MCF 10A (cell line): ENCODE measurements around the gene MGMT. TPM values are rescaled to one million over a fixed set of nuclear protein-coding genes. Genes with fewer than 3 reads are reported as not detected.

ENCODE experiments used
- BruUV-seq: library from RNA; stranded (reverse); fragments of 400-500 nt; replicated peaks from 2 replicates; lab custom pipeline; 2021; lab: Mats Ljungman, UMichigan
- CTCF ChIA-PET: fragments of 300-600 bp; sonication (Branson Sonifier 250); formaldehyde crosslinking; extraction: SDS; loops from one replicate; lab custom pipeline; 2021; ENCODE audit warnings: antibody characterized with exemption, inconsistent platforms; lab: Yijun Ruan, JAX
- POLR2A ChIA-PET: fragments of 300-600, 350-650 bp; sonication (Branson Sonifier 250); formaldehyde crosslinking; extraction: SDS; loops from one replicate; lab custom pipeline; 2020; ENCODE audit warnings: antibody characterized with exemption, inconsistent platforms; lab: Yijun Ruan, JAX
- DNase-seq: peaks from one replicate; pipeline ENCODE4 v3.0.0-alpha.2; 2018; ENCODE audit not compliant: unreplicated experiment
- H3K27ac Mint-ChIP-seq: one replicate; pipeline ENCODE4 v1.8.0; 2022; ENCODE audit warnings: mild to moderate bottlenecking, low read depth, mixed read lengths; ENCODE audit not compliant: unreplicated experiment
- H3K27me3 Mint-ChIP-seq: one replicate; pipeline ENCODE4 v1.8.0; 2022; ENCODE audit warnings: mixed read lengths; ENCODE audit not compliant: insufficient read depth, unreplicated experiment
- H3K36me3 Mint-ChIP-seq: one replicate; pipeline ENCODE4 v1.8.0; 2022; ENCODE audit warnings: mild to moderate bottlenecking, moderate library complexity, mixed read lengths; ENCODE audit not compliant: insufficient read depth, unreplicated experiment
- H3K4me1 Mint-ChIP-seq: one replicate; pipeline ENCODE4 v1.8.0; 2022; ENCODE audit warnings: mixed read lengths; ENCODE audit not compliant: insufficient read depth, unreplicated experiment
- H3K4me3 Mint-ChIP-seq: one replicate; pipeline ENCODE4 v1.8.0; 2022; ENCODE audit warnings: mild to moderate bottlenecking, moderate library complexity, mixed read lengths; ENCODE audit not compliant: unreplicated experiment
- H3K9me3 Mint-ChIP-seq: one replicate; pipeline ENCODE4 v1.8.0; 2022; ENCODE audit warnings: mixed read lengths; ENCODE audit not compliant: unreplicated experiment
- intact Hi-C: fragments of 100-400 bp; cut with micrococcal nuclease; formaldehyde crosslinking; loops from 2 replicates; pipeline ENCODE4 v1.14.1; 2022
- total RNA-seq: library from RNA; stranded (reverse); gene quantifications from 2 replicates; pipeline ENCODE4 v1.2.3, GENCODE V29; 2022
- TF ChIP-seq, protein P1 (sequence below): fragments of 200-600 bp; IDR thresholded peaks from one replicate; pipeline ENCODE4 v1.8.0; 2022; ENCODE audit warnings: antibody characterized with exemption, mild to moderate bottlenecking; ENCODE audit not compliant: unreplicated experiment

MGMT gene
- total RNA-seq, 1 experiment from 2014 or later = 18.0 TPM

DNA sequence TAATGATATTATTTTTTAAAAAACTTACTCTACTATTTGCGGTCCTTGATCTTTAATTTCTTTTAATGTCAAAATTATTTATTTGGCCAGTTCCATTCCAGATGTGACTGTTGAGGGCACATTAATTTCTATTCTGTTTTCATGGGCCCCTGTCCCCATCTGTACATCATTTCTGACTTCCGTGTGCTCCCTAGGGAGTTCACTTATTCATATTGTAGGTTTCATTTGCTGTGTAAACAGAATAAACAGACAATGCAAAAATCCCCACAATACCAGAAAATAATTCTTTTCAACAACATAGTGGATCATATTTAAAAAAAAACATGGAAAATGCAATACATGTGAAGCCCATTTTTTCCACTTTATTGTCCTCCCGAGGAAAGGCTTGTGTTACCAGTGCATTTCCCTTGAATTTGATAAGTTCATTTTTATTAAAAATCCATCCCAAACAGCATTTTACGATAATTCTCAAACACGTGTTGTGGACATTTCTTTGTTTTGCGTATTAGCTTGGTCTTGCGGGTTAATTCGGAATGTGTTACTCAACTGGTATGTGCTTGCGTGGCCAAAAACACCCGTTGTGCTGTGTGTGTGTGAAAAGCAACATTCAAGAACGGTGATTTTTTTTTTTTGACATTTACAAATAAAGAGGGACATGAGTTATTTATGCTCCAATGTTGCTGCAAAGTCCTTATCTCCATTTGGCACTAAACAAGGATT lies 138.4 kb downstream of the MGMT start:
- H3K9me3 Mint-ChIP-seq = no peaks in the 10 kb centered on the region
- intact Hi-C loops = no loop called here
- TF ChIP-seq, protein P1, sequence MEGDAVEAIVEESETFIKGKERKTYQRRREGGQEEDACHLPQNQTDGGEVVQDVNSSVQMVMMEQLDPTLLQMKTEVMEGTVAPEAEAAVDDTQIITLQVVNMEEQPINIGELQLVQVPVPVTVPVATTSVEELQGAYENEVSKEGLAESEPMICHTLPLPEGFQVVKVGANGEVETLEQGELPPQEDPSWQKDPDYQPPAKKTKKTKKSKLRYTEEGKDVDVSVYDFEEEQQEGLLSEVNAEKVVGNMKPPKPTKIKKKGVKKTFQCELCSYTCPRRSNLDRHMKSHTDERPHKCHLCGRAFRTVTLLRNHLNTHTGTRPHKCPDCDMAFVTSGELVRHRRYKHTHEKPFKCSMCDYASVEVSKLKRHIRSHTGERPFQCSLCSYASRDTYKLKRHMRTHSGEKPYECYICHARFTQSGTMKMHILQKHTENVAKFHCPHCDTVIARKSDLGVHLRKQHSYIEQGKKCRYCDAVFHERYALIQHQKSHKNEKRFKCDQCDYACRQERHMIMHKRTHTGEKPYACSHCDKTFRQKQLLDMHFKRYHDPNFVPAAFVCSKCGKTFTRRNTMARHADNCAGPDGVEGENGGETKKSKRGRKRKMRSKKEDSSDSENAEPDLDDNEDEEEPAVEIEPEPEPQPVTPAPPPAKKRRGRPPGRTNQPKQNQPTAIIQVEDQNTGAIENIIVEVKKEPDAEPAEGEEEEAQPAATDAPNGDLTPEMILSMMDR = no peak
- no peak for DNase-seq
- H3K4me3 Mint-ChIP-seq = no peak overlapping the region
- H3K27me3 Mint-ChIP-seq = no peaks in the 10 kb centered on the region
- no peaks in the 10 kb centered on the region for H3K4me1 Mint-ChIP-seq
- H3K36me3 Mint-ChIP-seq = peaks cover 6% of the 10 kb centered on the region
- no peak overlapping the region for H3K27ac Mint-ChIP-seq
- ChIA-PET CTCF (no interaction called here), POLR2A (interaction anchor here (0.7 kb wide), 1 partner anchor 167 kb away, joined by 3 read pairs; no protein-coding TSS in a partner anchor)
- no TSS peak for BruUV-seq

DNA sequence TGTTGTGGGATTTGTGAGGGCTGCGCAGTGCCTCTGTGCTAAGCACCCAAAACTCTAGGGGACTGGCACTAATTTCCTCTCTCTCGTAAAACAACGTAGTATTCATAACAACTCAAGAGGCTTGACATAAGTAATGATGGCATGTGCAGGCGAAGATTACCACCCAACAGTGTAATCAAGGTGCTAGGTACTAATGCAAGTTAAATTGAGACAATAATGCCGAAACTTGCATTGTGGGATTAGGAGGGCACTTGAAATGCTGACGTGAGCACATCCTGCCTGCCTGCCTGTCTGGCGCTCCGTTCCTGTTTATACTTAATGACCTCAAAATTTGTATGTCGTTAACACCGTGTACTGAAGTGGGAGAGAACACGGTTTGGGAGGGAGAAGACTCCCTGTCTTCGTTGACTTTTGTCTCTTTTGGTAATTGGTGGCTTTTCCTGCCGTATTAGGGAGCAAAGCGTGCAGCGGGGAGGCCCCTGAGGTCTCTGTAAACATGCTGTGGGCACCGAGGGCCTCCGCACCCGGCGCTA lies 139.0 kb downstream of the MGMT start:
- Mint-ChIP-seq H3K4me3 (no peak overlapping the region), H3K36me3 (peaks cover 6% of the 10 kb centered on the region), H3K4me1 (no peaks in the 10 kb centered on the region), H3K27me3 (no peaks in the 10 kb centered on the region), H3K9me3 (no peaks in the 10 kb centered on the region), H3K27ac (no peak overlapping the region)
- BruUV-seq = no TSS peak
- ChIA-PET POLR2A (interaction anchor here (0.7 kb wide), 1 partner anchor 168 kb away, joined by 3 read pairs; no protein-coding TSS in a partner anchor), CTCF (no interaction called here)
- intact Hi-C loops = no loop called here
- TF ChIP-seq, protein P1 = no peak
- DNase-seq = no peak

DNA sequence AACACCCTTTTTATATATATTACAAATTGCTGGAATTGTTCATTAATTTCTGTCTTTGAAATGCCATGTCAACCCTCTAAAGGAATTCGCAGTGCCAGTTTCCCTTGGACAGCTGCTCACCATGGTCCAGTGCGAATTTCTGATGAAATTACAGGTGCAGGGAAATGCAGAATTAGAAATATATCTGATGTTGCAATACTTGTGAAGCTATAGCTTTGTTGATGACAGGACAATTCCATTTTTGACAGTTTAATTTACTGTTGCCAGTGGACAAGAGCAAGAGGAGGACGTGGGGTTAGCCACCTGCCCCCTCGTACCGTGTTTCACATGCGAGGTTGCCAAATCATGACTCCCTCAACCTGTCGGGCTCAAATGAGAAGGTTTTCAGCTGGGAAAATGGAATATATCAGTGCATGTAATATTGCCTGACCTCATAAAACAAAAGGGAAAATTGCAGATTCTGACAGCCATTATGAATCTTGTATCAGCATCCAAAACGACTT lies 140.6 kb downstream of the MGMT start:
- intact Hi-C loops = no loop called here
- no TSS peak for BruUV-seq
- ChIA-PET POLR2A (no interaction called here), CTCF (no interaction called here)
- no peaks in the 10 kb centered on the region for H3K27me3 Mint-ChIP-seq
- H3K27ac Mint-ChIP-seq = no peak overlapping the region
- DNase-seq = no peak
- TF ChIP-seq, protein P1 = no peak
- no peaks in the 10 kb centered on the region for H3K4me1 Mint-ChIP-seq
- no peak overlapping the region for H3K4me3 Mint-ChIP-seq
- H3K9me3 Mint-ChIP-seq = no peaks in the 10 kb centered on the region
- H3K36me3 Mint-ChIP-seq = peaks cover 6% of the 10 kb centered on the region

DNA sequence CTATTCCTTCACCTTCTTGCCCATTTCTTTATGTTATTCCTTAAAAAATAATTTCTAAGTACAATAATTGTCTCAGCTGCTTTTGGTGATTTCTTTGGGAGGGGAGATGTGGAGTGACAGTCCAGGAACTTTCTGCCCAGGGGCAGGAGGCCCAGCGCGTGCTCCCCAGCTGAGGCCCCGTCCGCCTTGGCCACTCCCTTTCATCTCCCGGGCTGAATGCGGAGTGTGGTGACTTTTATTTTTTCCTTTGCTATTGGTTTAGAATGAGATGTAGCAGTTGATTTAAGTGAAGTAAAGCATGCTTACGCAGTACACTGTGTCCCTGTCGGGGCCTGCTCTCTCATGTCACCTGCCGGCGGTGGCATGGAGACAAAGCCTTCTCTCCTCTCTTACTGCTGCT lies 141.6 kb downstream of the MGMT start:
- intact Hi-C loops = no loop called here
- H3K4me3 Mint-ChIP-seq = no peak overlapping the region
- TF ChIP-seq, protein P1 = no peak
- no peaks in the 10 kb centered on the region for H3K27me3 Mint-ChIP-seq
- H3K9me3 Mint-ChIP-seq = no peaks in the 10 kb centered on the region
- peaks cover 6% of the 10 kb centered on the region for H3K36me3 Mint-ChIP-seq
- ChIA-PET CTCF (no interaction called here), POLR2A (no interaction called here)
- no peaks in the 10 kb centered on the region for H3K4me1 Mint-ChIP-seq
- DNase-seq = no peak
- H3K27ac Mint-ChIP-seq = no peak overlapping the region
- BruUV-seq = no TSS peak
